Measurements from ENCODE around the gene DIP2C.

The DIP2C gene

GRCh38 chr10:672203-672602, 17.3 kb downstream of the DIP2C start:
- no peak for DNase-seq (ENCODE audit: low spot score)
- ChIA-PET CTCF (no interaction called here), POLR2A (ENCODE audit: low non-redundant PET) (no interaction called here)
- TF ChIP-seq CTCF (conservative IDR thresholded peaks at IDR 0.05; ENCODE audit: low read depth), result no peak
- no peak overlapping the region for H3K27ac ChIP-seq

GRCh38 chr10:670990-671389, 18.5 kb downstream of the DIP2C start:
- CTCF ChIA-PET, result no interaction called here
- TF ChIP-seq CTCF (conservative IDR thresholded peaks at IDR 0.05; ENCODE audit: low read depth), result no peak
- POLR2A ChIA-PET (ENCODE audit: low non-redundant PET), result no interaction called here
- H3K27ac ChIP-seq, result no peak overlapping the region
- no peak for DNase-seq (ENCODE audit: low spot score)

- H3K27ac ChIP-seq, result no peak overlapping the region
- DNase-seq (ENCODE audit: low spot score), result no peak
- POLR2A ChIA-PET (ENCODE audit: low non-redundant PET), result no interaction called here
- no peak for TF ChIP-seq CTCF (conservative IDR thresholded peaks at IDR 0.05; ENCODE audit: low read depth)
- CTCF ChIA-PET, result interaction anchor here (0.5 kb wide), 1 partner anchor 29 kb away, joined by 3 read pairs; no protein-coding TSS in a partner anchor
Measured at GRCh38 chr10:670038-670437, 19.4 kb downstream of the DIP2C start.

GRCh38 chr10:668786-669485, 20.5 kb downstream of the DIP2C start:
- ChIA-PET POLR2A (ENCODE audit: low non-redundant PET) (no interaction called here), CTCF (no interaction called here)
- no peak overlapping the region for H3K27ac ChIP-seq
- TF ChIP-seq CTCF (conservative IDR thresholded peaks at IDR 0.05; ENCODE audit: low read depth), result no peak
- no peak for DNase-seq (ENCODE audit: low spot score)

GRCh38 chr10:667602-668143, 21.8 kb downstream of the DIP2C start:
- H3K27ac ChIP-seq, result no peak overlapping the region
- no peak for DNase-seq (ENCODE audit: low spot score)
- TF ChIP-seq CTCF (conservative IDR thresholded peaks at IDR 0.05; ENCODE audit: low read depth), result no peak
- ChIA-PET POLR2A (ENCODE audit: low non-redundant PET) (no interaction called here), CTCF (no interaction called here)

GRCh38 chr10:667096-667495, 22.4 kb downstream of the DIP2C start:
- no peak for TF ChIP-seq CTCF (conservative IDR thresholded peaks at IDR 0.05; ENCODE audit: low read depth)

More at GRCh38 chr10:667096-667495, 22.4 kb downstream of the DIP2C start:
- ChIA-PET CTCF (no interaction called here), POLR2A (ENCODE audit: low non-redundant PET) (no interaction called here)
- H3K27ac ChIP-seq, result no peak overlapping the region
- DNase-seq (ENCODE audit: low spot score), result no peak
